Testis (tissue), 3 donors: ENCODE data around the gene MPRIP. TPM values are rescaled to one million over a fixed set of nuclear protein-coding genes. Genes with fewer than 3 reads are reported as not detected.

ENCODE experiments used
- DNase-seq: peaks from one replicate; pipeline ENCODE4 v3.0.0-alpha.2; 2019
- H3K27ac ChIP-seq, 2 donors: fragments of 200-600 bp; sonication (generic); one replicate each; pipeline ENCODE4 v1.5.1; 2019
- H3K27me3 ChIP-seq: fragments of 200-600 bp; sonication (generic); one replicate; pipeline ENCODE4 v1.5.1; 2019
- H3K36me3 ChIP-seq: fragments of 200-600 bp; sonication (generic); one replicate; pipeline ENCODE4 v1.5.1; 2017; ENCODE audit warnings: low read depth; ENCODE audit errors: missing control alignments
- H3K4me1 ChIP-seq: fragments of 200-600 bp; sonication (generic); one replicate; pipeline ENCODE4 v1.5.1; 2019
- H3K4me3 ChIP-seq, 2 donors: fragments of 200-600 bp; sonication (generic); one replicate each; pipeline ENCODE4 v1.5.1; 2017 to 2019
- H3K9me3 ChIP-seq: fragments of 200-600 bp; sonication (generic); one replicate; pipeline ENCODE4 v1.5.1; 2017
- POLR2A ChIP-seq: fragments of 450-650 bp; IDR thresholded peaks from one replicate; pipeline ENCODE4 v1.6.1; 2017; ENCODE audit warnings: antibody characterized with exemption, mild to moderate bottlenecking, moderate library complexity
- WGBS, 2 donors: methylation state at CpG; one replicate each; pipeline ENCODE4 v1.1.5; 2018; 5-methylcytosine and 5-hydroxymethylcytosine counted together
- intact Hi-C: fragments of 100-400 bp; cut with DNase I; formaldehyde crosslinking; loops from one replicate; pipeline ENCODE4 v1.15.1; 2023; ENCODE audit warnings: low total_unique reads
- polyA plus RNA-seq: library from polyadenylated mRNA; stranded (reverse); fragments of 350-450 nt; fragmentation: Illumina TruSeq; extraction: RNeasy Lipid Tissue Mini Kit (QIAGEN cat#74804); gene quantifications from one replicate; pipeline ENCODE4 v1.2.3, GENCODE V29; 2014; ENCODE audit warnings: low read depth, low replicate concordance; ENCODE audit not compliant: insufficient read depth
- total RNA-seq, 2 donors: library from RNA; depleted of rRNA; stranded (reverse); fragments of >200 nt; gene quantifications; one replicate each; pipeline ENCODE4 v1.2.3, GENCODE V29; 2016
- TF ChIP-seq, protein P1 (sequence below), 3 experiments: fragments of 450-650 bp in 2 of 3; fragments of 200-600 bp in 1 of 3; sonication (generic) in 1 of 3; IDR thresholded peaks; one replicate each; pipeline ENCODE4 v1.5.1; 2016 to 2019; ENCODE audit warnings: antibody characterized with exemption in 3 of 3, mild to moderate bottlenecking in 2 of 3, moderate library complexity in 1 of 3

Gene MPRIP
- total and polyA plus RNA-seq, 3 donors from 2014 or later: 191 to 337 (median 304) TPM

DNA sequence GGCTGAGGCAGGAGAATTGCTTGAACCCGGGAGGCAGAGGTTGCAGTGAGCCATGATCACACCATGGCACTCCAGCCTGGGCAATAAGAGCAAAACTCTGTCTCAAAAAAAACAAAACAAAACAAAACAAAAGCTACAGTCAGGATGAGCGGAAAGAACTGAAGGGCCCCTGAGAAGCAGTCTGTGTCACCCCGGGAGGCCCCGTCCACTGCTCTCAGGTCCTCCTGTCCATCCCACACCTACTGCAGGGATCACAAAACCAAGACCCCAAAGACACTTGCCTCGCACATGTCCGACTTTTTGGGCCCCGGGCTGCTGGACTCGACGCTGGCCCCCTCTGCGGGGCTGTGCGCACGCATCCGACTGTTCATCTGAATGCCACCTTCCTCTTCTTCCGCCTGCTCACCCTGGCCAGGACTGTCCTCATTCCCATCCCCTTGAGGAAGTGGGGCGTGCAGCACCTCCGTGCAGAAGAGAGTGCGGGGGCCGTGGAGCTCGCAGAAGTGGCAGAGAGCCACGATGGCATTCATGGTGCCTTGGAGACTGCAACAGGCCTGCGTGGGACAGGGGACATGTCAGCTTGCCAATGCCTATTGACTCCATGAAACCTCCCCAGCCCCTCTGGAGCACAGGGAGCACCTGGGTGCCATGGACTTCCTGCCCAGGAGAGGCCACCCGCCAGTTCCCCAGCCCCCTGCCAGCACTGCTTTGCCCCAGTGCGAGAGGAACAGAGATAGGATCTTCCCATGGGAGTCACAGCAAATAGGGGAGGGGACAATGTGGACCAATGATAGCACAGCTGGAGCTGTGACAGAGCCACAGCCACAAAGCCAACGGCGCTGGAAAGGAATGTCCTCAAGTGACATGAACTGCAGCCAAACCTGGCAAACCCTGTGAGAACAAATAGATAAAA, 185.6 kb downstream of the MPRIP start:
- no peak overlapping the region for H3K4me3 ChIP-seq
- no peaks in the 10 kb centered on the region for H3K9me3 ChIP-seq
- peak; percentile 61 for DNase-seq
- intact Hi-C loops: no loop called here
- H3K27me3 ChIP-seq: no peaks in the 10 kb centered on the region
- peaks cover 14% of the 10 kb centered on the region for H3K4me1 ChIP-seq
- WGBS, 2 donors: 80 to 88% methylated on average over 21 to 25 of the region's 25 CpGs
- H3K36me3 ChIP-seq: no peaks in the 10 kb centered on the region
- TF ChIP-seq, protein P1, sequence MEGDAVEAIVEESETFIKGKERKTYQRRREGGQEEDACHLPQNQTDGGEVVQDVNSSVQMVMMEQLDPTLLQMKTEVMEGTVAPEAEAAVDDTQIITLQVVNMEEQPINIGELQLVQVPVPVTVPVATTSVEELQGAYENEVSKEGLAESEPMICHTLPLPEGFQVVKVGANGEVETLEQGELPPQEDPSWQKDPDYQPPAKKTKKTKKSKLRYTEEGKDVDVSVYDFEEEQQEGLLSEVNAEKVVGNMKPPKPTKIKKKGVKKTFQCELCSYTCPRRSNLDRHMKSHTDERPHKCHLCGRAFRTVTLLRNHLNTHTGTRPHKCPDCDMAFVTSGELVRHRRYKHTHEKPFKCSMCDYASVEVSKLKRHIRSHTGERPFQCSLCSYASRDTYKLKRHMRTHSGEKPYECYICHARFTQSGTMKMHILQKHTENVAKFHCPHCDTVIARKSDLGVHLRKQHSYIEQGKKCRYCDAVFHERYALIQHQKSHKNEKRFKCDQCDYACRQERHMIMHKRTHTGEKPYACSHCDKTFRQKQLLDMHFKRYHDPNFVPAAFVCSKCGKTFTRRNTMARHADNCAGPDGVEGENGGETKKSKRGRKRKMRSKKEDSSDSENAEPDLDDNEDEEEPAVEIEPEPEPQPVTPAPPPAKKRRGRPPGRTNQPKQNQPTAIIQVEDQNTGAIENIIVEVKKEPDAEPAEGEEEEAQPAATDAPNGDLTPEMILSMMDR (IDR thresholded peaks at IDR 0.05): no peak
- TF ChIP-seq POLR2A: no peak
- no peak overlapping the region for H3K27ac ChIP-seq

DNA sequence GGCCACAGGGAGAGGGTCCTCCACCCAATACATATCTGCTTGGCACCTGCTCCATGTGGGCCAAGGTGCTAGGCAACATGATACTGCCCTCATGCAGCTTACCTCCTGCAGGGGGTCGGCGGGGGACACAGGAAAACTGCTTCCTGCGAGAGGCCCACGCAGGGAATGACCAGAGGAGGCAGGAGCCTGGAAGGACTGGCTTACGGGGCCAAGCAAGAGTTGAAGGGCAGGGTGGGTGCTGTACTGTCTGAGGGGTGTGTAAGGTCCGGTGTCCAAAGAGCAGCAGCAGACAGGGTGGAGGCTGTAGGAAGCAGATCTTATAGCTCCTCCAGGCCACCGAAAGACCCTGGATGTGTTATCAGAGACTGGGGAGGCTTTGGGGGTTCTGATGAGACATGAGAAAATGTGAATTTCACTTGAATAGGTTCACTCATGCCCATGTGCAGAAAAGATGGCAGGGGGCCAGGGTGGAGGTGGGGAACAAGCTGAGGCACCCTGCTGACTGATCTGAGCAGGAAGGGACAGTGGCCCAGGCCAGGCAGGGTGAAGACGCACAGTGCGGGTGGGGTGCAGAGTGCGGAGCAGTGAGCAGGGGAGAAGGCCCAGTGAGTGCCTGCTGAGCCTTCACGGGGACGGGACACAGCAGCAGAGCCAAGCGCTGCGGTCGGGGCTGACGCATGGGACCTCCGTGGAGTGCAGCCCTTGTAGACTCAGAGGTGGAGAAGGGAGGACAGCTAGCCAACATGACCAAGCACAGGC, 186.4 kb downstream of the MPRIP start:
- H3K4me1 ChIP-seq: peaks cover 17% of the 10 kb centered on the region
- H3K27ac ChIP-seq: no peak overlapping the region
- intact Hi-C loops: no loop called here
- H3K27me3 ChIP-seq: no peaks in the 10 kb centered on the region
- H3K9me3 ChIP-seq: no peaks in the 10 kb centered on the region
- H3K4me3 ChIP-seq: no peak overlapping the region
- no peak for DNase-seq
- WGBS, 2 donors: 91 to 92% methylated on average over 17 of the region's 17 CpGs
- TF ChIP-seq POLR2A: no peak
- TF ChIP-seq, protein P1 (IDR thresholded peaks at IDR 0.05): no peak
- H3K36me3 ChIP-seq: no peaks in the 10 kb centered on the region

DNA sequence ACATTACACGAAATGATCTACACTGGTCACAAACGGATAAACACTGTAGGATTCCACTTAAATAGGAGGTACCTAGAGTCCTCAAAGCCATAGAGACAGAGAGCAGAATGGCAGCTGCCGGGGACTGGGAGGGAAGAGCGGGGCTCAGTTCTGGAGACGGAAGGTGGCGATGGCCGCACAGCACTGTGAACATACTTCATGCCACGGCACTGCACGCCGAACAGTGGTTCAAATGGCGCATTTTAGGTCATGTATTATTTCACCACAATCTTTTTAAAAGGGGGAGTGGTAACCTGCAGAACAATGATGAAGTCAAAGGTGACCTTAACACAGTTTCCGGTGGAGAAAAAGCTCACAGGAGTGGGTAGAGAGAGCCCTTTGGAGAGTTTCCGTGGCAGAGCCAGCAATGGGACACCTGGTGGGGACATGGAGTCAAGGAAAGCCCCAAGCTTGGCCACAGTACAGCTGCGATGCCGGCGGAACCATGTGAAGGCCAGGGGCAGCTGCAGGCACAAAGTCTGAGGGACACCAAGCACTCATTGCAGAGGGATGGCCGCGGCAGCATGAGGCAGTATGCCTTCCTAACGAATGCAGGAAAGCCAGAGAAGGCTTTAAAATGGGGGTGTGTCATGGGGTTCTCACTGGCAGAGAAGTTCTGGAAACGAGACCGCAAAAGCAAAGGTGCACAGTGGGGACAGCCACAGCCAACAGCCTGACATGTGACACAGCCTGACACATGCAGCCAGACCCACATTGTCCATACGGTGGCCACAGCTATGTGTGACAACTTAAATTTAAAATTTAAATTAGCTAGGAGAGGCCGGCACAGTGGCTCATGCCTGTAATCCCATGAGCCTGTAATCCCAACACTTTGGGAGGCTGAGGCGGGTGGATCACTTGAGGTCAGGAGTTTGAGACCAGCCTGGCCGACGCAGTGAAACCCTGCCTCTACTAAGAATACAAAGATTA, 187.4 kb downstream of the MPRIP start:
- WGBS, 2 donors: 80 to 86% methylated on average over 25 to 26 of the region's 26 CpGs
- intact Hi-C loops: no loop called here

More for the DNA sequence above, 187.4 kb downstream of the MPRIP start:
- H3K4me3 ChIP-seq: no peak overlapping the region
- H3K27me3 ChIP-seq: no peaks in the 10 kb centered on the region
- H3K4me1 ChIP-seq: peaks cover 25% of the 10 kb centered on the region
- no peak for TF ChIP-seq POLR2A
- TF ChIP-seq, protein P1 (IDR thresholded peaks at IDR 0.05): no peak
- H3K9me3 ChIP-seq: no peaks in the 10 kb centered on the region
- no peaks in the 10 kb centered on the region for H3K36me3 ChIP-seq
- DNase-seq: no peak
- H3K27ac ChIP-seq: no peak overlapping the region
